ENCODE results near the gene CDKN1C. TPM values are rescaled to one million over a fixed set of nuclear protein-coding genes. Genes with fewer than 3 reads are reported as not detected.

The CDKN1C gene
- total and polyA plus RNA-seq, 4 donors: 2.6 to 10.2 (median 3.5) TPM

- Histone ChIP-seq H3K4me3 (ENCODE audit: low read depth in 1 of 3, low read length in 3 of 3) (no peak overlapping the region), H3K4me1 (ENCODE audit: control insufficient read depth in 4 of 4, insufficient read depth in 4 of 4, low read length in 3 of 4) (no peaks in the 10 kb centered on the region), H3K27ac (ENCODE audit: low read depth in 1 of 2, low read length in 2 of 2) (no peak overlapping the region), H3K9ac (ENCODE audit: low read depth in 1 of 2, low read length in 2 of 2) (no peak overlapping the region), H3K27me3 (ENCODE audit: control insufficient read depth in 4 of 4, insufficient read depth in 4 of 4, low read length in 3 of 4) (no peaks in the 10 kb centered on the region), H3K36me3 (ENCODE audit: control insufficient read depth in 4 of 4, insufficient read depth in 3 of 4, low read depth in 1 of 4, low read length in 3 of 4) (peaks cover 0 to 5% (median 0%) of the 10 kb centered on the region in 4 donors), H3K9me3 (ENCODE audit: control insufficient read depth in 4 of 4, low read length in 3 of 4) (no peaks in the 10 kb centered on the region)
- WGBS: 94% methylated on average over 12 of the region's 12 CpGs
- DNase-seq (ENCODE audit: low spot score): no peak
- TF ChIP-seq GABPA (IDR thresholded peaks at IDR 0.05 in 1 of 2, conservative IDR thresholded peaks at IDR 0.05 in 1 of 2) (no peak), YY1 (IDR thresholded peaks at IDR 0.05) (no peak), RAD21 (IDR thresholded peaks at IDR 0.05) (no peak), ATF3 (IDR thresholded peaks at IDR 0.05) (no peak), CTCF (IDR thresholded peaks at IDR 0.05; ENCODE audit: low read depth, low read length, missing input control) (no peak), HNF4G (IDR thresholded peaks at IDR 0.05) (no peak), FOXA2 (IDR thresholded peaks at IDR 0.05) (no peak), NR2F2 (IDR thresholded peaks at IDR 0.05) (no peak), REST (IDR thresholded peaks at IDR 0.05) (no peak), ZBTB33 (IDR thresholded peaks at IDR 0.05) (no peak), JUND (IDR thresholded peaks at IDR 0.05) (no peak), FOXA1 (IDR thresholded peaks at IDR 0.05) (no peak), RXRA (IDR thresholded peaks at IDR 0.05) (no peak), EGR1 (IDR thresholded peaks at IDR 0.05; ENCODE audit: low read depth in 2 of 2) (no peak), MAX (IDR thresholded peaks at IDR 0.05) (no peak), TAF1 (conservative IDR thresholded peaks at IDR 0.05) (no peak), SP1 (IDR thresholded peaks at IDR 0.05) (no peak)
These were observed 34.8 kb upstream of the CDKN1C start for GRCh38 chr11:2920343-2920742.

GRCh38 chr11:2919837-2920236, 34.3 kb upstream of the CDKN1C start:
- Histone ChIP-seq H3K4me1 (ENCODE audit: control insufficient read depth in 4 of 4, insufficient read depth in 4 of 4, low read length in 3 of 4) (no peaks in the 10 kb centered on the region), H3K4me3 (ENCODE audit: low read depth in 1 of 3, low read length in 3 of 3) (no peak overlapping the region), H3K36me3 (ENCODE audit: control insufficient read depth in 4 of 4, insufficient read depth in 3 of 4, low read depth in 1 of 4, low read length in 3 of 4) (peaks cover 0 to 5% (median 0%) of the 10 kb centered on the region in 4 donors), H3K9me3 (ENCODE audit: control insufficient read depth in 4 of 4, low read length in 3 of 4) (no peaks in the 10 kb centered on the region), H3K27ac (ENCODE audit: low read depth in 1 of 2, low read length in 2 of 2) (no peak overlapping the region), H3K9ac (ENCODE audit: low read depth in 1 of 2, low read length in 2 of 2) (no peak overlapping the region), H3K27me3 (ENCODE audit: control insufficient read depth in 4 of 4, insufficient read depth in 4 of 4, low read length in 3 of 4) (no peaks in the 10 kb centered on the region)
- no peak for DNase-seq (ENCODE audit: low spot score)
- 95% methylated on average over 13 of the region's 13 CpGs for WGBS
- TF ChIP-seq ATF3 (IDR thresholded peaks at IDR 0.05) (no peak), HNF4G (IDR thresholded peaks at IDR 0.05) (no peak), HNF4A (conservative IDR thresholded peaks at IDR 0.05) (no peak), TAF1 (conservative IDR thresholded peaks at IDR 0.05) (no peak), RAD21 (IDR thresholded peaks at IDR 0.05) (no peak), YY1 (IDR thresholded peaks at IDR 0.05) (no peak), MAX (IDR thresholded peaks at IDR 0.05) (no peak), JUND (IDR thresholded peaks at IDR 0.05) (no peak), GABPA (IDR thresholded peaks at IDR 0.05 in 1 of 2, conservative IDR thresholded peaks at IDR 0.05 in 1 of 2) (no peak), SP1 (IDR thresholded peaks at IDR 0.05) (no peak), ZBTB33 (IDR thresholded peaks at IDR 0.05) (no peak)

Data from liver (tissue), 9 donors.